ENCODE measurements around the gene ETS1.

DNA sequence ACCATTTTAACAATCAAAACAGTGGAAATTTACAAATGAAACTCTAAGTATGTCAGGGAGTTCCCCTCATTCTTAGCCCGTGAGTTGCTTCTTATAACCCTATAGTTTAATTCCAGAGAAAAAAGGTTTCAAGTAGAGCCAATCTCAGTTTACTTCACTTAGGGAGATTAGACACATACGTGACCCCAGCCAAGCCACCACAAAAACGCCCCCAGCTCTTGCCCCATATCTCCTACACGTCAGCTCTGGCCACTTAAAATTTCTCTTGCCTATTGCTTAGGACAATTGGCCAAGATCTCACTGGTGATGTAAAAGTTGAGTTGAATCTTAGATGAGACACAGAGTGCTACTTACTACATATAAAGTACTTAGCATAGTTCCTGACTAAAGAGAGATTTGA is 166.4 kb downstream of the ETS1 start:
- no peak for TF ChIP-seq EZH2 (IDR thresholded peaks at IDR 0.05)
- no peak for TF ChIP-seq POLR2AphosphoS5 (IDR thresholded peaks at IDR 0.05; ENCODE audit: borderline replicate concordance, low read depth, low read length)
- TF ChIP-seq FOXP2 (optimal IDR thresholded peaks at IDR 0.05; ENCODE audit: control extremely low read depth, extremely low read length, insufficient read depth), result no peak

Data from SK-N-MC (cell line).